Panc1 (cell line): Measurements from ENCODE around the gene ZSCAN10. TPM values are rescaled to one million over a fixed set of nuclear protein-coding genes. Genes with fewer than 3 reads are reported as not detected.

Experiments used
- ATAC-seq: fragments of 200-7000 bp; cut with Tn5 transposase; 2 replicates; pipeline ENCODE4 v1.9.1; 2020; ENCODE audit warnings: mild to moderate bottlenecking, moderate library complexity
- BruUV-seq: library from RNA; stranded (reverse); fragments of 400-500 nt; replicated peaks from 2 replicates; lab custom pipeline; 2021; lab: Mats Ljungman, UMichigan
- CTCF ChIA-PET: fragments of 300-600 bp; sonication (Branson Sonifier 250); formaldehyde crosslinking; loops from one replicate; lab custom pipeline; 2022; ENCODE audit warnings: antibody characterized with exemption; lab: Charles Lee
- POLR2A ChIA-PET: fragments of 300-600 bp; sonication (Branson Sonifier 250); formaldehyde crosslinking; loops from one replicate; lab custom pipeline; 2022; ENCODE audit warnings: antibody characterized with exemption; lab: Charles Lee
- DNase-seq: peaks from one replicate; pipeline ENCODE4 v3.0.0-alpha.2; 2010; ENCODE audit warnings: low read depth, low spot score
- H3K27ac ChIP-seq: 2 replicates; pipeline ENCODE4 v1.5.1; 2011; ENCODE audit warnings: mild to moderate bottlenecking, low read length, inconsistent platforms
- H3K27me3 ChIP-seq: fragments of 200-500 bp; sonication (Bioruptor generic); 2 replicates; pipeline ENCODE4 v1.6.0; 2014; ENCODE audit warnings: low read length, inconsistent platforms; ENCODE audit not compliant: control insufficient read depth, insufficient read depth
- H3K36me3 ChIP-seq: fragments of 200-500 bp; sonication (Bioruptor generic); 2 replicates; pipeline ENCODE4 v1.5.1; 2014; ENCODE audit warnings: inconsistent platforms, mild to moderate bottlenecking, low read length, moderate library complexity; ENCODE audit not compliant: control insufficient read depth, insufficient read depth
- H3K4me1 ChIP-seq: 2 replicates; pipeline ENCODE4 v1.5.1; 2011; ENCODE audit warnings: inconsistent platforms, mild to moderate bottlenecking, low read length, moderate library complexity; ENCODE audit not compliant: control insufficient read depth, insufficient read depth
- H3K4me3 ChIP-seq, 2 experiments: 2 replicates each; pipeline ENCODE4 v1.5.1; 2011 to 2012; ENCODE audit warnings: low read depth in 2 of 2, low read length in 2 of 2, mild to moderate bottlenecking in 2 of 2, inconsistent platforms in 1 of 2, moderate library complexity in 1 of 2
- H3K9me3 ChIP-seq: fragments of 200-500 bp; sonication (Bioruptor generic); 2 replicates; pipeline ENCODE4 v1.5.1; 2014; ENCODE audit warnings: low read depth, mild to moderate bottlenecking, inconsistent platforms, low read length, moderate library complexity; ENCODE audit not compliant: control insufficient read depth, insufficient read depth
- POLR2AphosphoS5 ChIP-seq: IDR thresholded peaks from 2 replicates; pipeline ENCODE4 v1.6.1; 2012; ENCODE audit warnings: mild to moderate bottlenecking, low read depth, low read length, moderate library complexity
- SIN3A ChIP-seq: IDR thresholded peaks from 2 replicates; pipeline ENCODE4 v1.6.1; 2012; ENCODE audit warnings: low read depth, mild to moderate bottlenecking, low read length, moderate library complexity, borderline replicate concordance; ENCODE audit not compliant: insufficient read depth
- TCF7L2 ChIP-seq: IDR thresholded peaks from 2 replicates; pipeline ENCODE4 v1.6.1; 2011; ENCODE audit warnings: mild to moderate bottlenecking, low read depth, low read length, inconsistent platforms
- in situ Hi-C: cut with HindIII; loops from 2 replicates; pipeline ENCODE4 v1.10.0; 2016; ENCODE audit warnings: low sequenced_read_pairs, low pct_unique_long_range_greater_than_20kb
- intact Hi-C: fragments of 100-400 bp; cut with micrococcal nuclease; formaldehyde crosslinking; loops from one replicate; pipeline ENCODE4 v1.10.0; 2022; ENCODE audit not compliant: unreplicated experiment
- total RNA-seq: library from RNA; stranded (reverse); gene quantifications from one replicate; pipeline ENCODE4 v1.2.1, GENCODE V29; 2021; ENCODE audit not compliant: unreplicated experiment
- TF ChIP-seq, protein P1 (sequence below): fragments of 450-650 bp; IDR thresholded peaks from 2 replicates; pipeline ENCODE4 v1.5.1; 2017; ENCODE audit warnings: mild to moderate bottlenecking
- TF ChIP-seq, protein P2 (sequence below), 2 experiments: IDR thresholded peaks; 2 replicates each; pipeline ENCODE4 v1.6.1; 2011 to 2012; ENCODE audit warnings: low read depth in 2 of 2, control low read depth in 1 of 2, low read length in 1 of 2, mild to moderate bottlenecking in 1 of 2, moderate library complexity in 1 of 2; ENCODE audit not compliant: insufficient read depth in 1 of 2

The ZSCAN10 gene
- total RNA-seq, 1 experiment from 2014 or later = 0.21 TPM

DNA sequence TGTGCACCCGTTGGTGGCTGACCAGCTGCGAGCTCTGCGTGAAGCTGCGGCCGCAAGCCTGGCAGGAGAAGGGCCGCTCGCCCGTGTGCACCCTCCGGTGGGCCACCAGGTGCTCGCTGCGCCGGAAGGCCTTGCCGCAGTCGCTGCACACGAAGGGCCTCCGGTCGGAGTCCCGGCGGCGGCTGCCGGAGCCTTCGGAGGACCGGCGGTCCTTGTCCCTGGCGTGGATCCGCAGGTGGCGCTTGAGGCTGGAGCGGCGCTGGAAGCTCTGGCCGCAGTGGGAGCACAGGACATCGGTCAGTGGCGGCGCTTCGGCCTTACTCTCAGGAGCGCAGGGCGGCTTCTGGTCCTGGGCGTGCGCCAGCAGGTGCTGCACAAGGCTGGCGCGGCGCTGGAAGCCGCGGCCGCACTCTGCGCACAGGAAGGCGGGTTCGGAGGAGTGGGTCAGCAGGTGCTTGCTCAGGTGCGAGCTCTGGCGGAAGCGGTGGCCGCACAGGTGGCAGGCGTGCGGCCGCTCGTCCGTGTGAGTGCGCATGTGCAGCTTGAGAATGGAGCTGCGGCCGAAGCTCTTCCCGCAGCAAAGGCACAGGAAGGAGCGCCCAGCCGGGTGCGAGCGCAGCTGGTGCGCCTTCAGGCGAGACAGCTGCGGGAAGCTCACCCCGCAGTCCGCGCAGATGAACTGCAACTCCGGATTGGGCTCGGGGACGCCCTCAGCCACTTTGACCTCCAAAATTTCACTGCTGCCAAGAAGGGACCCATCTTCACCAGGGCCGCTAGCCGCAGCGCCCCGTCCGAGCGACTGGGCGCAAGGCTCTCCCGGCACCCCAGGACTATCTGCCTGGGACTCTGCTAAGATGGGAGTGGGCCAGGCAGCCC, 9.1 kb downstream of the ZSCAN10 start:
- intact Hi-C loops = no loop called here
- DNase-seq (no peak), ATAC-seq (no peak)
- H3K27me3 ChIP-seq = no peaks in the 10 kb centered on the region
- TF ChIP-seq, protein P1, sequence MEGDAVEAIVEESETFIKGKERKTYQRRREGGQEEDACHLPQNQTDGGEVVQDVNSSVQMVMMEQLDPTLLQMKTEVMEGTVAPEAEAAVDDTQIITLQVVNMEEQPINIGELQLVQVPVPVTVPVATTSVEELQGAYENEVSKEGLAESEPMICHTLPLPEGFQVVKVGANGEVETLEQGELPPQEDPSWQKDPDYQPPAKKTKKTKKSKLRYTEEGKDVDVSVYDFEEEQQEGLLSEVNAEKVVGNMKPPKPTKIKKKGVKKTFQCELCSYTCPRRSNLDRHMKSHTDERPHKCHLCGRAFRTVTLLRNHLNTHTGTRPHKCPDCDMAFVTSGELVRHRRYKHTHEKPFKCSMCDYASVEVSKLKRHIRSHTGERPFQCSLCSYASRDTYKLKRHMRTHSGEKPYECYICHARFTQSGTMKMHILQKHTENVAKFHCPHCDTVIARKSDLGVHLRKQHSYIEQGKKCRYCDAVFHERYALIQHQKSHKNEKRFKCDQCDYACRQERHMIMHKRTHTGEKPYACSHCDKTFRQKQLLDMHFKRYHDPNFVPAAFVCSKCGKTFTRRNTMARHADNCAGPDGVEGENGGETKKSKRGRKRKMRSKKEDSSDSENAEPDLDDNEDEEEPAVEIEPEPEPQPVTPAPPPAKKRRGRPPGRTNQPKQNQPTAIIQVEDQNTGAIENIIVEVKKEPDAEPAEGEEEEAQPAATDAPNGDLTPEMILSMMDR = no peak
- TF ChIP-seq POLR2AphosphoS5 (no peak), TCF7L2 (no peak), SIN3A (no peak)
- TF ChIP-seq, protein P2, sequence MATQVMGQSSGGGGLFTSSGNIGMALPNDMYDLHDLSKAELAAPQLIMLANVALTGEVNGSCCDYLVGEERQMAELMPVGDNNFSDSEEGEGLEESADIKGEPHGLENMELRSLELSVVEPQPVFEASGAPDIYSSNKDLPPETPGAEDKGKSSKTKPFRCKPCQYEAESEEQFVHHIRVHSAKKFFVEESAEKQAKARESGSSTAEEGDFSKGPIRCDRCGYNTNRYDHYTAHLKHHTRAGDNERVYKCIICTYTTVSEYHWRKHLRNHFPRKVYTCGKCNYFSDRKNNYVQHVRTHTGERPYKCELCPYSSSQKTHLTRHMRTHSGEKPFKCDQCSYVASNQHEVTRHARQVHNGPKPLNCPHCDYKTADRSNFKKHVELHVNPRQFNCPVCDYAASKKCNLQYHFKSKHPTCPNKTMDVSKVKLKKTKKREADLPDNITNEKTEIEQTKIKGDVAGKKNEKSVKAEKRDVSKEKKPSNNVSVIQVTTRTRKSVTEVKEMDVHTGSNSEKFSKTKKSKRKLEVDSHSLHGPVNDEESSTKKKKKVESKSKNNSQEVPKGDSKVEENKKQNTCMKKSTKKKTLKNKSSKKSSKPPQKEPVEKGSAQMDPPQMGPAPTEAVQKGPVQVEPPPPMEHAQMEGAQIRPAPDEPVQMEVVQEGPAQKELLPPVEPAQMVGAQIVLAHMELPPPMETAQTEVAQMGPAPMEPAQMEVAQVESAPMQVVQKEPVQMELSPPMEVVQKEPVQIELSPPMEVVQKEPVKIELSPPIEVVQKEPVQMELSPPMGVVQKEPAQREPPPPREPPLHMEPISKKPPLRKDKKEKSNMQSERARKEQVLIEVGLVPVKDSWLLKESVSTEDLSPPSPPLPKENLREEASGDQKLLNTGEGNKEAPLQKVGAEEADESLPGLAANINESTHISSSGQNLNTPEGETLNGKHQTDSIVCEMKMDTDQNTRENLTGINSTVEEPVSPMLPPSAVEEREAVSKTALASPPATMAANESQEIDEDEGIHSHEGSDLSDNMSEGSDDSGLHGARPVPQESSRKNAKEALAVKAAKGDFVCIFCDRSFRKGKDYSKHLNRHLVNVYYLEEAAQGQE (IDR thresholded peaks at IDR 0.05; ENCODE audit: insufficient read depth in 1 of 2, low read depth in 2 of 2, low read length in 1 of 2) = no peak
- H3K9me3 ChIP-seq = no peaks in the 10 kb centered on the region
- BruUV-seq = no TSS peak
- POLR2A ChIA-PET = no interaction called here
- H3K4me1 ChIP-seq = no peaks in the 10 kb centered on the region
- H3K27ac ChIP-seq = no peak overlapping the region
- H3K4me3 ChIP-seq = no peak overlapping the region
- H3K36me3 ChIP-seq = no peaks in the 10 kb centered on the region
- in situ Hi-C loops = no loop called here
- CTCF ChIA-PET = no interaction called here

DNA sequence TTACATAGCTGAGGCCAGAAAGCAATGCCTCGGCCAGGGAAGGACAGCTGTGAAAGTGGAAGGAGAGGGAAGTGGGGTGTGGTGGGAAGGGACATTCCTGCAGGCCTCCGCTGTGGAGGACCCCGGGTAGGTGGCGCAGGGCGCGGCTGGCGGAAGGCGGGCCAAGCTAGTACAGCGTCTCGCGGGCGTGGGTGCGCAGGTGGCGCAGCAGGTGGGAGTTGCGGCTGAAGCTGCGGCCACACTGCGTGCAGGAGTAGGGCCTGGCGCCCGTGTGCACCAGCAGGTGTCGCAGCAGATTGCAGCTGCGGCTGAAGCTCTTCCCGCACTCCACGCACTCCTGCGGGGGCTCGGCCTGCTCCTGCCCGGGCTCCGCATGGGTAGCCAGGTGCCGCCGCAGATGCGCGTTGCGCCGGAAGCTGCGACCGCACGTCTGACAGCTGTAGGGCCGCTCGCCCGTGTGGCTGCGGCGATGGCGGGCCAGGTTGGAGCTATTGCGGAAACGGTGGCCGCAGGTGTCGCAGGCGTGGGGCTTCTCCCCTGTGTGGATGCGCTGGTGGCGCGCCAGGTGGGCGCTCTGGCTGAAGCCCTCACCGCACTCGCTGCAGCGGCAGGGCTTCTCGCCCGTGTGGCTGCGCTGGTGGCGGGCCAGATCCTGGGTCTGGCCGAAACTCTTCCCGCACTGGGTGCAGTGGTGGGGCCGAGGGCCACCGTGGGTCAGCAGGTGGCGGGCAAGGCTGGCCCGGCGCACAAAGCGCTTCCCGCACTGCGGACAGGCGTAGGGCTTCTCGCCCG, 10.0 kb downstream of the ZSCAN10 start:
- TF ChIP-seq TCF7L2 (no peak), SIN3A (no peak), POLR2AphosphoS5 (no peak)
- TF ChIP-seq, protein P1 = no peak
- TF ChIP-seq, protein P2 (IDR thresholded peaks at IDR 0.05; ENCODE audit: insufficient read depth in 1 of 2, low read depth in 2 of 2, low read length in 1 of 2) = no peak

More for the DNA sequence above, 10.0 kb downstream of the ZSCAN10 start:
- H3K9me3 ChIP-seq = no peaks in the 10 kb centered on the region
- no peak for DNase-seq
- ATAC-seq = no peak
- intact Hi-C loops = no loop called here
- no TSS peak for BruUV-seq
- no peaks in the 10 kb centered on the region for H3K36me3 ChIP-seq
- ChIA-PET POLR2A (no interaction called here), CTCF (interaction anchor here (0.6 to 0.9 kb wide), 2 partner anchors 25 to 1307 kb away, joined by 3 to 4 read pairs; partner anchors contain the start of genes NUBP2 and SPSB3)
- in situ Hi-C loops = no loop called here
- H3K27me3 ChIP-seq = no peaks in the 10 kb centered on the region
- H3K4me1 ChIP-seq = no peaks in the 10 kb centered on the region
- H3K27ac ChIP-seq = no peak overlapping the region
- H3K4me3 ChIP-seq = no peak overlapping the region
